Karpas-422 (cell line): Measurements from ENCODE around the gene IQCF2. TPM values are rescaled to one million over a fixed set of nuclear protein-coding genes. Genes with fewer than 3 reads are reported as not detected.

Experiments
- DNase-seq: peaks from one replicate; pipeline ENCODE4 v3.0.0-alpha.2; 2015
- H2AFZ ChIP-seq: fragments of 200-600 bp; sonication (generic); 2 replicates; pipeline ENCODE4 v1.6.1; 2014; ENCODE audit warnings: antibody characterized with exemption, low read length, mixed read lengths
- H3K27ac ChIP-seq: fragments of 200-600 bp; sonication (generic); 2 replicates; pipeline ENCODE4 v1.5.1; 2014; ENCODE audit warnings: mild to moderate bottlenecking, low read length, moderate library complexity
- H3K27me3 ChIP-seq: fragments of 200-600 bp; sonication (generic); 2 replicates; pipeline ENCODE4 v1.6.1; 2014; ENCODE audit warnings: low read length, mixed read lengths
- H3K36me3 ChIP-seq: fragments of 200-600 bp; sonication (generic); 2 replicates; pipeline ENCODE4 v1.6.1; 2014; ENCODE audit warnings: low read length, mixed read lengths; ENCODE audit not compliant: insufficient read depth
- H3K4me1 ChIP-seq: fragments of 200-600 bp; sonication (generic); 2 replicates; pipeline ENCODE4 v1.6.1; 2014; ENCODE audit warnings: mild to moderate bottlenecking, low read length, mixed read lengths
- H3K4me2 ChIP-seq: fragments of 200-600 bp; sonication (generic); 2 replicates; pipeline ENCODE4 v1.6.1; 2014; ENCODE audit warnings: low read length, low read depth, mild to moderate bottlenecking; ENCODE audit not compliant: poor library complexity, severe bottlenecking
- H3K4me3 ChIP-seq: fragments of 200-600 bp; sonication (generic); 2 replicates; pipeline ENCODE4 v1.5.1; 2014; ENCODE audit warnings: mild to moderate bottlenecking, antibody characterized with exemption, low read length, mixed read lengths
- H3K79me2 ChIP-seq: fragments of 200-600 bp; sonication (generic); 2 replicates; pipeline ENCODE4 v1.6.1; 2014; ENCODE audit warnings: mild to moderate bottlenecking, low read length, mixed read lengths
- H3K9ac ChIP-seq: fragments of 200-600 bp; sonication (generic); 2 replicates; pipeline ENCODE4 v1.6.0; 2014; ENCODE audit warnings: low read length
- H3K9me2 ChIP-seq: fragments of 200-600 bp; sonication (generic), shearing (Covaris generic); replicated peaks from 2 replicates; pipeline ENCODE4 v1.6.0; 2014; ENCODE audit warnings: mild to moderate bottlenecking, low read length, moderate library complexity; ENCODE audit not compliant: insufficient read depth
- H3K9me3 ChIP-seq: fragments of 300-700, 200-600 bp; sonication (generic); 2 replicates; pipeline ENCODE4 v1.6.1; 2014; ENCODE audit warnings: low read length, mixed read lengths
- H4K20me1 ChIP-seq: fragments of 200-600 bp; sonication (generic); 2 replicates; pipeline ENCODE4 v1.6.1; 2014; ENCODE audit warnings: mild to moderate bottlenecking, antibody characterized with exemption, low read length, low read depth; ENCODE audit not compliant: insufficient read depth
- small RNA-seq: library from RNA; depleted of rRNA; stranded (forward); fragments of <200 nt; gene quantifications from one replicate; pipeline ENCODE3, GENCODE V24; 2014
- total RNA-seq: library from RNA; depleted of rRNA; stranded (reverse); fragments of >200 nt; shearing (Covaris generic); gene quantifications from 2 replicates; pipeline ENCODE4 v1.2.3, GENCODE V29; 2014; ENCODE audit warnings: low replicate concordance; rRNA removed

Gene IQCF2
- total RNA-seq, 1 experiment from 2014 or later, result not detected

DNA sequence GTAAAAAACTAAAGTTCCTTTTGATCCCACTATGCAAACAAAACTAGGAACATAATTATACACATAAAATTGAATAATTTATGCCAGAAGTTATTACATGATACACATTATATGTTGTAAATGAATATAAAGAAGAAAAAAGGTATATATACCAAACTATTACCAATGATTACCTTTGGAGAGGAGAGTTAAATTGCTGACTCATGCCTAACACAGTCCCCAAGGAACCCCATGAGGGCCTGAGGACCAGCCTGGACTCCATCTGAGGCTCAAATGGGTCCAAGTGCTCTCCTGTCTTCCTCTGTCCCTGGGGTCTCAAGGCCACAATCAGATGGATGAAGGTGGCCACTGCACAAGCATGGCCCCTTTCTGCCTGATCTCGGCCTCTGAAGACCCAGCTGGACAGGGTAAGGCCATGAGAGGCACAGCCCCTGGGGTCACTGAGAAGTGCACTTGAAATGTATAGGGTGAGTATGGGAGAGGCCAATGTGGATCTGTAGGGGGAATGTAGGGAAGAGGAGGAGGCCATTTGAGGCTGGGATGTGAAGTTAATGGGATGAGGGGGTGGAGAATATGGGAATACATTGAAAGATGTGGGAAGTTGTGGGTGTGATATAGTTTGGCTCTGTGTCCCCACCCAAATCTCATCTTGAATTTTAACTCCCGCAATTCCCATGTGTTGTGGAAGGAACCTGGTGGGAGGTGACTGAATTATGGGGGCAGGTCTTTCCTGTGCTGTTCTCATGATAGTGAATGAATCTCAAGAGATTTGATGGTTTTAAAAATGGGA lies 42.8 kb downstream of the IQCF2 start:
- Histone ChIP-seq H3K27ac (no peak overlapping the region), H3K9me2 (no peaks in the 10 kb centered on the region), H3K36me3 (no peaks in the 10 kb centered on the region), H2AFZ (no peak overlapping the region), H3K9me3 (no peaks in the 10 kb centered on the region), H3K4me1 (no peaks in the 10 kb centered on the region), H3K4me2 (no peak overlapping the region), H3K79me2 (no peaks in the 10 kb centered on the region), H3K4me3 (no peak overlapping the region), H3K9ac (no peak overlapping the region), H3K27me3 (no peaks in the 10 kb centered on the region), H4K20me1 (no peaks in the 10 kb centered on the region)
- no peak for DNase-seq

DNA sequence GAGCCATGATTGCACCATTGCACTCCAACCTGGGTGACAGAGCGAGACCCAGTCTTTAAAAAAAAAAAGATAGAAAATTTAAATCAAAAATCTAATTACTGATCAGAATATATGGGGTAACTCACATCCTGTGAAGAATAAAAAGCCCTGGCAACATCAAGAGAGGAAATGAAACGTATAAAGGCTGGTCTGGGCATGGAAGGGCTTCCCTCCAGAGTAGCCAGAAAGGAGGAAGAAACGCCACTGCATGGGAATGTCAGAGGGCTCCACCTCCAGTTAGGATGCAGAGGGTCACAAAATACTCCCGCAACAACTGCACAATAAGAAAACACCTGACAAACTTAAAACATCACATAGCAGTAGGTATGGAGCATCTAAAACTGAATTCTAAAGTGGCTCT lies 46.6 kb downstream of the IQCF2 start:
- no peak overlapping the region for H3K27ac ChIP-seq
- no peaks in the 10 kb centered on the region for H3K9me3 ChIP-seq
- no peak overlapping the region for H2AFZ ChIP-seq
- no peaks in the 10 kb centered on the region for H3K79me2 ChIP-seq
- no peaks in the 10 kb centered on the region for H3K4me1 ChIP-seq
- no peaks in the 10 kb centered on the region for H4K20me1 ChIP-seq
- DNase-seq, result no peak
- H3K4me3 ChIP-seq, result no peak overlapping the region
- H3K27me3 ChIP-seq, result no peaks in the 10 kb centered on the region
- no peak overlapping the region for H3K9ac ChIP-seq
- no peak overlapping the region for H3K4me2 ChIP-seq
- no peaks in the 10 kb centered on the region for H3K36me3 ChIP-seq
- no peaks in the 10 kb centered on the region for H3K9me2 ChIP-seq

Small RNA genes lying within 50 kb of the gene (small RNA-seq; reads per million reads assigned to genes)
- gene RN7SL504P, result not detected

Other genes starting within 250 kb of the IQCF2 start
- gene TEX264, start 190.4 kb upstream of the IQCF2 start, total RNA-seq, result 63.0 and 96.6 TPM in 2 replicates
- gene GRM2, start 154.5 kb upstream of the IQCF2 start, total RNA-seq, result 0.19 and 1.1 TPM in 2 replicates
- not detected in 2 replicates for gene IQCF6, start 82.4 kb upstream of the IQCF2 start, total RNA-seq
- gene IQCF5, start 14.0 kb downstream of the IQCF2 start, total RNA-seq, result not detected in 2 replicates
- gene IQCF1, start 41.7 kb downstream of the IQCF2 start, total RNA-seq, result not detected in 2 replicates
- gene RRP9, start 80.3 kb downstream of the IQCF2 start, total RNA-seq, result 15.1 and 39.8 TPM in 2 replicates
- gene PARP3, start 80.7 kb downstream of the IQCF2 start, total RNA-seq, result 29.1 and 43.5 TPM in 2 replicates
- not detected in 2 replicates for gene GPR62, start 93.8 kb downstream of the IQCF2 start, total RNA-seq
- 16.9 and 17.9 TPM in 2 replicates for gene PCBP4, start 105.8 kb downstream of the IQCF2 start, total RNA-seq
- gene ABHD14B, start 112.4 kb downstream of the IQCF2 start, total RNA-seq, result 104 and 118 TPM in 2 replicates
- gene ABHD14A, start 113.4 kb downstream of the IQCF2 start, total RNA-seq, result 36.9 and 58.2 TPM in 2 replicates
- 71.0 and 97.0 TPM in 2 replicates for gene ACY1, start 121.9 kb downstream of the IQCF2 start, total RNA-seq
- gene RPL29, start 134.3 kb downstream of the IQCF2 start, total RNA-seq, result 2,656 and 3,245 TPM in 2 replicates
- 11.1 and 21.2 TPM in 2 replicates for gene DUSP7, start 195.0 kb downstream of the IQCF2 start, total RNA-seq